Measurements from ENCODE around the gene GRIK1.
"Not testable (repeated sequence)": the region's sequence is repeated elsewhere in the genome, so short reads cannot be mapped to it uniquely, and the experiment has no call there.

GRIK1 gene

DNA sequence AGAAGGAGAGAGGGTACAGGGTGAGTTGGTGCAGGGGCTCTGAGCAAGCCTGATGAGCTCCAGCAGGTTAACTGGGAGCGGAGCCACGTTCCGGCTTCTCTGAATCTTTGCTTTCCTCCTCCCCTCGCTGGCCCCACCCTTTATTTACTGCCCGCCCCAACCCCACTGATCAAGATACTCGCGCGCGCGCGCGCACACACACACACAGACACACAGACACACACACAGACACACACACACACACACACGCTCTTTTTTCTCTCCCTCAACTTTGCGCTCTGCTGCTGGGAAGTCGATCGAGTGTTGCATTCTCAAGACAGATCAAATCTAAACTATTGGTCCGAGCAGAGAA lies at the start of gene GRIK1:
Gene GRIK1, minus strand, starts transcription at position 73 of the 352 bp plus-strand sequence.
- no peak for DNase-seq

GRCh38 chr21:29987762-29988161 lies 48.0 kb upstream of the GRIK1 start:
- no peak for DNase-seq

- DNase-seq: no peak
Observed at GRCh38 chr21:29985866-29986265, 46.1 kb upstream of the GRIK1 start.

DNA sequence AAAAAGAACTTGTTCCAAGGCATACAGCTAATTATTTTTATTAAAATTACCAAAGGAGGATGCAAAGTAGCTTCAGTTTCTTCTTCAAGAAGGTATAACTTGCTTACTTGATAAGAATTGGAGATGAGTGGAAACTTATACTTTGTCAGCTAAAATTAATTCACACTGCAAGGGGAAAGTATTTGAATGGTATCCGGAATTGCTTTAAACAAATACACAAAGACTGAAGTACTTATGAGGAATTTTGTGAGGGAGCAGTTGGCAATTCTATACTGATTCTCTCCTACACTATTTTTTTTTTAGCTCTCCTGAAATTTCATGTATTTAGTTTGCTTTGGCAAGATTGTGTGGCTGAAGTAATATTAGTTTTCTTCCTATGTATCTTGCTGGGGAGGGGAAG lies 39.2 kb upstream of the GRIK1 start:
- no peak for DNase-seq

DNA sequence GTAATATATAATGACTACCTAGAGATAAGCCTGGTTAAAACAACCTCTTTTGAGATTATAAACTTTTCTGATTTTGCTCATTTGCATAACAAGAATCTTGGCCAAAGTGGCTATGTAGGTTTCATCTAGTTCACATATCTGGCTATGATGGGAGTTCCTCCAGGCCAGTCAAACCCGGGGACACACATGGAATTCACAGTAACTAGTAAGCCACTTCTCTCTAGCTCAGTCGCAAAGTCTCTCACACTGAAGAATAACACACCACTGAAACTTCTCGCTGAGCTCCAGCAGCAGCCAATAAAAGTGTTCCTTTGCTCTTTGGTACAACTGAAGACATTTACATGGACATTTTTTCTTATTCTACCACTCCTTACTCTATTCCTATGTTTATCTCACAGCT lies 36.0 kb upstream of the GRIK1 start:
- DNase-seq: no peak

- DNase-seq: no peak
Observed at GRCh38 chr21:29973258-29973657, 33.5 kb upstream of the GRIK1 start.

GRCh38 chr21:29961291-29962027 lies 21.7 kb upstream of the GRIK1 start:
- no peak for DNase-seq

- DNase-seq: no peak
Observed at GRCh38 chr21:29958551-29958950, 18.8 kb upstream of the GRIK1 start.

- DNase-seq: not testable (repeated sequence)
Observed at GRCh38 chr21:29958035-29958434, 18.2 kb upstream of the GRIK1 start.

DNA sequence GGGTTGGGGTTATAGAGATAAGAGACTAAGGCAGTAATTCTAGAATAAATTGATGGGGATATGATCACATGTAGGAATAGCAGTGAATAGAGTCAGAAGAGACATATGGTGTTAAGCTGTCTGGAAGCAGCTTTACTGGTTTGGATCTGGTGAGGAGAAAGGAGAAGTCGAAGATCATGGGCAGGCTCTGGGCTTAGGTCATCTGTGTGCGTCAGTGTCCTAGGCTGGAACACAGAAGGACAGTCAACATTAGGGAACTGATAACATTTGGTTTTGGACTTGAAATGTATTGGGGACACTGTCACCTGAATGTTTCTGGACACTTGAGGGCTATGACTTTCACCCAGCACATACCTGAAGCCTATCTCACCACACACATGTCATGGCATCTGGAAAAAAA lies 13.9 kb upstream of the GRIK1 start:
- no peak for DNase-seq

DNA sequence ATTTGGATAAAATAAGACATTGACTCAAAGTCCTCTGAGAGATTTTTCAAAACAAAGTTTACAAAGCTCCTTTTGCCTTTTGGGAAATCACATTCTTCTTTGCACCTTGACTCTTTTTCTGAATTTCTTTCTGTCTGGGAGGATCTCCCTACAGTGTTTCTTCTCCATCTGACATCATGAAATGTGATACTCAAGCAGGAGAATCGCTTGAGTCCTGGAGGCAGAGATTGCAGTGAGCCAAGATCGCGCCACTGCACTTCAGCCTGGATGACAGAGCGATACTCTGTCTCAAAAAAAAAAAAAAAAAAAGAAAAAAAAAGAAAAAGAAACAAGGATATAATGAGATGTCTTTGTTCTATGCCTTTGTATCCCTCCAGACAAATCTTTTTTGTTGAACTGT lies 13.3 kb upstream of the GRIK1 start:
- DNase-seq: no peak

- DNase-seq: no peak
Observed at GRCh38 chr21:29951911-29952310, 12.1 kb upstream of the GRIK1 start.

DNA sequence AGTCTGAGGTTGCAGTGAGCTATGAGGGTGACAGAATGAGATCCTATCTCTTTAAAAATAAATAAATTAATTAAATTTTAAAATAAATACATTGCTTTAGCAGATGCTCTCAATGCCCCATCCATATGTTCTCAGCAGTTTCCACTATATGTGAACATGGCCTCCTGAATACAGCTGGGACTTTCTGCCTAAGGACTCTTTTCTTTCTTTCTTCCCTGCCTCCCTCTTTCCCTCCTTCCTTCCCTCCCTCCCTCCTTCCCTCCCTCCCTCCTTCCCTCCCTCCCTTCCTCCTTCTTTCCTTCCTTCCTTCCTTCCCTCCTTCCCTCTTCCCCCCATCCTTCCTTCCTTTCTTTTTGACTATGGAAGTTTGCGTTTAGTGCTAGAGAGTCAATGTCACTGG lies 10.2 kb upstream of the GRIK1 start:
- DNase-seq: no peak

GRCh38 chr21:29947119-29947518 lies 7.3 kb upstream of the GRIK1 start:
- DNase-seq: no peak

DNA sequence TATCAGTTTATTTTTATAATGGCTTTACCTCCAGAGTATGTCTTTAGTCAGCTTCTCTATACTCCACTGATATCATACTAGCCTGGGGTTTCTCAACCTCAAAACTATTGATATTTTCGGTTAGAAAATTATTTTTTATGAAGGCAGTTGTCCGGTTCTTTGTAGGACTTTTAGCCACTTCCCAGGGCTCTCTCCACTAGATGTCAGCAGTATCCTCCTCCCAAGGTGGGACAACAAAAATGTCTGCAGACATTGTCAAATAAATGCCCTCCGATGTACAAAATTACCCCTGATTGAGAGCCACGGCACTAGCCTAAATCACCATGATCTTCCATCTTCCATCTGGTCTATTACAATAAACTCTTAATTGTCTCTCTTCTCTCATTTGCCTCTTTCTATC lies 4.1 kb upstream of the GRIK1 start:
- no peak for DNase-seq

- no peak for DNase-seq
Observed at GRCh38 chr21:29942034-29942433, 2.2 kb upstream of the GRIK1 start.

GRCh38 chr21:29940991-29941390 lies 1.2 kb upstream of the GRIK1 start:
- no peak for DNase-seq

DNA sequence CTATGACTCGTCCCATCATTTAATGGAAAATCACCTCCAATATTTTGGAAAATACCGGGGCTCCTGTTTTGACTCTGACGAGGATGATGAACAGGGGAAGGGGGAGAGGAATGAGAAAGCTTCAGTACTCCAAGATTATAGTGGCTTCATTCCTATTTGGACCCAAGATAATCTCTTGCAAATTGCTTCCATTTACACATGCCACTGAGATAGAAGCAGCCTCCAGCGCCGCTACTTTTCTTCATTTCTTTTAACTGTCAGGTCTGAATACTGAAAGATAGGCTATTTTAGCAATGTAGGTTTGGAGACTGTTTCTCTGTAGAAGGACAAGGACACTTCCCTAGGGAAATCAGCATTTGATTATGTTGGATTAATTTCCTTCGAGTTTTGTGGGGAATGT lies 565 bp upstream of the GRIK1 start:
- DNase-seq: no peak

DNA sequence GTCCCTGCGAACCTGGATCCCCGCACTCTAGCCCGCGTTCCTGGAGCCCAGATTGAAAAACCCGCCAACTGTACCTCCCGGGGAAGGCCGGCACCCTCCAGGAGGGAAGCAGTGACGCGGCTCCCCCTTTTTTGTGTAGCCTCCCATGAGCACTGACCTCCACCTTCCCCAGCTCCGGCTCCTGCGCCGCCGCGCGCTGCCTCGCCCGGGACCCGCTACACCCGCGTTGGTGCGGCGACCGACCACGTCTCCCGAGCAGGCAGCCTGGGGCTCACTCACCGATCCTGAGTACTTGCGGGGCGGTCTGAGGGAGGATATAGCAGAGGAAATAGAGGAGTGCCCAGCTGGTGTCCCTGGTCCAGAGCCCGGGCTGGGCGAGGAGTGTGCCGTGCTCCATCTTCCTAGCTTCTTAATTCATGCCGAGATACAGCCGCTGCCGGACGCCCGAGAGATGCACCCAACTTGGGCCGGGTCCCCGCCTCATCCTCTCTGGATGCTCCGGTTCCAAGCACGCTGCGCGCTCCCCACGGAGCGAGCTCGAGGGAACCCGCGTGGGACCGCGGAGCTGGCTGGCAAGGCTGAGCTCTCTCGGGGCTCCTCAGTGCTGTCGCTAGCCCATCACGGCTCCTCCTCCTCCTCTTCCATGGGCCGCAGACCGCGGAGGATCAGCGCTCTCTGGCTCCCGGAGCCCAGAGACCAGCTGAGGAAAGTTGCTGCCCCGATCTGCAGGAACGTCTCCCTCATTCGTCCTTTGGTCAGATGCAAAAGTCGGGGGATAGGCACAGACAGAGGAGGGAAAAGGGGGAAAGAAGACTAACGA lies 482 bp downstream of the GRIK1 start:
- no peak for DNase-seq

DNA sequence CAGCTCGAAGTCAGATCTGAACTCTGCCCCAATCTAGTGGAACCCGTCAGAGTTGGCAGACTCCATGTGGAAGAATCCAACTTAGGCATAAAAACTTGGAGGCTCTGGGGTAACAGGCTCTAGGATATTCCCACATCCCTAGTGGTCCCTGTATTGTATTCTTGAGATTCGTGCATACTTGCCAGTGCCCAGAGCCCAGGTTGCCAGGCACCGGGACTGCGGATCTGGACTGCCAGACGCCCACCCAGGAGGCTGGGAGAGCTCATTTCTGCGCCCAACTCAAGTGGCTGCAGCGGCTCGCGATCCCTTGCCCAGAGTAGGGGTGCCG lies 1.1 kb downstream of the GRIK1 start:
- no peak for DNase-seq

DNA sequence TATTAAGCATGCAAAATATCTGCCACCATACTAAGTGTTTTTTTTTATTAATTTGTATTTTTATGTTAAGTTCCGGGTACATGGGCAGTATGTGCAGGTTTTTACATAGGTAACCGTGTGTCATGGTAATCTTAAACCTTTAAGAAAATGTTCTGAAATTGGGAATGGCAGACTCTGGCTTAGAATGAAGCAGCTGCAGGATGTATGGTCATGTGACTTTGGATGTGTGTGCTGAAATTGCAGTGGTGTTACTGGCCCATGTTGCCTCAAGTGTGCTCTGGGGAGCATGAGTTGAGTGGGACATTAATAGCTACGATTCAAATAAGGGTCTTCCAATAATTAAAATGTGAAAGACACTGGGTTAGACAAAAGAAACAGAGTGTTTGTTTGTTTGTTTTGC lies 6.7 kb downstream of the GRIK1 start:
- DNase-seq: no peak

GRCh38 chr21:29928537-29928936 lies 11.3 kb downstream of the GRIK1 start:
- no peak for DNase-seq

GRCh38 chr21:29920938-29921337 lies 18.9 kb downstream of the GRIK1 start:
- DNase-seq: no peak

DNA sequence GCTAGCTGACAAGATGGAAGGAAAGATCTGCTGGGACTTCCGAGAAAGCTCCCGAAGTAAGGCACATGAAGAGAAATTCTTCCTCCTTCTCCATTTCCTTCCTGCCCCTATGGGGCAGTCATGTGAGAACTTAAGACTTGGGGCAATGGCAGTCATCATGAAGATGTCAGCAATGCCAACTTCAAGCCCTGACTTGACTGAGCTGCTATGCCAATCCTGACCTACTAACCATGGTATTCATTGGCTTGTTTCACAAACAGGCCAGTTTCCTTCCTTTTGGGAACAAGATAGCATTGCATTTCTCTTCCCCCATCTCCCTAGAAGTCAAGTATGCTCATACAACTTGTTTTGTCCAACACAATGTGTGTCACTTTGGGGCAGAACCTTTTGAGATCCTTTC lies 25.5 kb downstream of the GRIK1 start:
- no peak for DNase-seq

GRCh38 chr21:29909571-29909970 lies 30.2 kb downstream of the GRIK1 start:
- no peak for DNase-seq

All from DMS79 (cell line).